Measurements from ENCODE around the gene FAM204A. TPM values are rescaled to one million over a fixed set of nuclear protein-coding genes. Genes with fewer than 3 reads are reported as not detected.

The FAM204A gene
- total and polyA plus RNA-seq, 2 of the 13 experiments (the other 11 are each of a cell fraction or from before 2014, with no cell fraction given) = 9.2 to 61.0 TPM

GRCh38 chr10:118276204-118276603 lies 65.9 kb downstream of the FAM204A start:
- Histone ChIP-seq H3K36me3 (replicated peaks in 1 of 2; ENCODE audit: control insufficient read depth in 1 of 2, insufficient read depth in 2 of 2, low read length in 2 of 2) (no peaks in the 10 kb centered on the region), H3K4me1 (ENCODE audit: insufficient read depth, low read length) (peaks cover 12% of the 10 kb centered on the region), H3K79me2 (ENCODE audit: insufficient read depth, low read length) (no peaks in the 10 kb centered on the region), H3K4me2 (ENCODE audit: low read depth, low read length) (no peak overlapping the region), H2AFZ (ENCODE audit: low read length) (no peak overlapping the region), H4K20me1 (ENCODE audit: insufficient read depth, low read length) (no peaks in the 10 kb centered on the region), H3K27ac (ENCODE audit: extremely low read length, insufficient read depth, low read length) (no peak overlapping the region), H3K27me3 (ENCODE audit: control insufficient read depth in 1 of 2, insufficient read depth in 2 of 2, low read length in 2 of 2) (peaks cover 0 to 12% of the 10 kb centered on the region in 2 experiments; a peak in 3 of 5 replicates), H3K4me3 (replicated peaks in 1 of 3; ENCODE audit: insufficient read depth in 1 of 3, low read depth in 2 of 3, low read length in 3 of 3) (no peak overlapping the region), H3K9ac (ENCODE audit: insufficient read depth, low read depth, low read length) (no peak overlapping the region), H3K9me3 (ENCODE audit: low read length) (no peaks in the 10 kb centered on the region)
- ATAC-seq (no peak), FAIRE-seq (no peak), DNase-seq (ENCODE audit: low spot score) (no peak)
- ChIA-PET CTCF (ENCODE audit: low intra/inter-chr PET ratio, low total read pairs) (no interaction called here), POLR2A (no interaction called here)
- intact Hi-C loops (cut with micrococcal nuclease; ENCODE audit: unreplicated experiment) (no loop called here), in situ Hi-C loops (cut with HindIII; ENCODE audit: extremely low pct_ligation_motif_present, low pct_unique_long_range_greater_than_20kb) (no loop called here)
- no peak for TF ChIP-seq HNRNPL (IDR thresholded peaks at IDR 0.05; ENCODE audit: low read depth, low read length)
- TF ChIP-seq ZBTB34 (CRISPR knock-in tag; IDR thresholded peaks at IDR 0.05) = no peak
- no peak for TF ChIP-seq IRF9 (CRISPR knock-in tag; IDR thresholded peaks at IDR 0.05; ENCODE audit: borderline replicate concordance)
- no peak for TF ChIP-seq ZNF276 (CRISPR knock-in tag; IDR thresholded peaks at IDR 0.05; ENCODE audit: low read depth)
- TF ChIP-seq HDAC1 (CRISPR knock-in tag; IDR thresholded peaks at IDR 0.05) = no peak
- TF ChIP-seq ZNF572 (CRISPR knock-in tag; IDR thresholded peaks at IDR 0.05) = no peak
- TF ChIP-seq PCBP1 (IDR thresholded peaks at IDR 0.05; ENCODE audit: borderline replicate concordance, low read depth, low read length) = no peak
- TF ChIP-seq PHB2 (IDR thresholded peaks at IDR 0.05; ENCODE audit: partially characterized antibody) = no peak
- TF ChIP-seq ZSCAN21 (CRISPR knock-in tag; IDR thresholded peaks at IDR 0.05; ENCODE audit: borderline replicate concordance) = no peak
- TF ChIP-seq ZFX (CRISPR knock-in tag; IDR thresholded peaks at IDR 0.05; ENCODE audit: low read depth) = no peak
- TF ChIP-seq SIN3A (IDR thresholded peaks at IDR 0.05; ENCODE audit: borderline replicate concordance, low read depth, low read length) = no peak
- no peak for TF ChIP-seq ZBTB10 (CRISPR knock-in tag; IDR thresholded peaks at IDR 0.05; ENCODE audit: borderline replicate concordance)
- TF ChIP-seq ZSCAN5A (CRISPR knock-in tag; IDR thresholded peaks at IDR 0.05; ENCODE audit: borderline replicate concordance) = no peak
- no peak for TF ChIP-seq ZBTB20 (CRISPR knock-in tag; IDR thresholded peaks at IDR 0.05; ENCODE audit: borderline replicate concordance, low read depth)
- no peak for TF ChIP-seq SMAD1 (CRISPR knock-in tag; IDR thresholded peaks at IDR 0.05; ENCODE audit: borderline replicate concordance, low read depth)
- BruUV-seq (replicated peaks) = no TSS peak
